Prostate gland (tissue), 2 donors: ENCODE results near the gene PEAR1.

ENCODE experiments used
- POLR2A ChIP-seq: fragments of 450-650 bp; IDR thresholded peaks from one replicate; pipeline ENCODE4 v1.6.1; 2016; ENCODE audit warnings: antibody characterized with exemption, mild to moderate bottlenecking
- POLR2AphosphoS5 ChIP-seq: sonication (generic); formaldehyde crosslinking; IDR thresholded peaks from one replicate; pipeline ENCODE4 v1.6.1; 2017; ENCODE audit warnings: antibody characterized with exemption
- TF ChIP-seq, protein P1 (sequence below), 4 experiments: fragments of 200-600 bp in 2 of 4; fragments of 450-650 bp in 2 of 4; sonication (generic) in 2 of 4; IDR thresholded peaks; 1 replicate in 3 of 4; 2 replicates in 1 of 4; pipeline ENCODE4 v1.5.1; 2016 to 2019; ENCODE audit warnings: antibody characterized with exemption in 4 of 4, mild to moderate bottlenecking in 2 of 4, moderate library complexity in 2 of 4

DNA sequence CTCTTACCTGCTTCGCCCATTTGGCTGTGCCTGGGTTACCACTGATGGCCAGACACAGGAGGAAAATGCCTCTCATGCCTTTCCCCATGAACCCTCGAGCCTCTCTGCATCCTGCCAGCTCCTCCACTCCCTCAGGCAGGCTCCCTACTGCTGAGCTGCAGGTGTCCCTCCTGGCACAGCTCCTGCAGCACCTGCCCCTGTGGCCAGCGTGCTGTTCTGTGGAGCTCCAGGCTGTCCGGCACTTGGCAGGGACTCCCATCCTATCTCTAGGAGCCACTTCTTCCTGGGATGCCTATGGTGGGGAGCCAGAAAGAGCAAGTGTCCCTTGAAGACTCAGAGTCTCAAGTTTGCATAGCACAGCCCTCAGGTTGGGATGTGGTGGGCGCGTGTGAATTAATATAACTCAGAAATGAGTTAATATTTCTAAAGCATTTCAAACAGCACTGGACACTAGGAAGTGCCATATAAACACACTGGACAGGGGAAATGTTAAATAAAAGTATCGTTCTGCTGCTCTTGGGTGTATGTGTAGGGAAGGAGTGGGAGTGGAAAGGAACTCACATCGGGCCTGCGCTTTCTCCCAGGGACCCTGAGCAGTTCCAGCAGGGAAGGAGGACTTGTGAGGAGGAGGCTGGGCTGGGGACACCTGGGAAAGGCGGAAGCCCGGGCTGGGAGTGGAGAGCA is 29.6 kb downstream of the PEAR1 start:
- TF ChIP-seq, protein P1, sequence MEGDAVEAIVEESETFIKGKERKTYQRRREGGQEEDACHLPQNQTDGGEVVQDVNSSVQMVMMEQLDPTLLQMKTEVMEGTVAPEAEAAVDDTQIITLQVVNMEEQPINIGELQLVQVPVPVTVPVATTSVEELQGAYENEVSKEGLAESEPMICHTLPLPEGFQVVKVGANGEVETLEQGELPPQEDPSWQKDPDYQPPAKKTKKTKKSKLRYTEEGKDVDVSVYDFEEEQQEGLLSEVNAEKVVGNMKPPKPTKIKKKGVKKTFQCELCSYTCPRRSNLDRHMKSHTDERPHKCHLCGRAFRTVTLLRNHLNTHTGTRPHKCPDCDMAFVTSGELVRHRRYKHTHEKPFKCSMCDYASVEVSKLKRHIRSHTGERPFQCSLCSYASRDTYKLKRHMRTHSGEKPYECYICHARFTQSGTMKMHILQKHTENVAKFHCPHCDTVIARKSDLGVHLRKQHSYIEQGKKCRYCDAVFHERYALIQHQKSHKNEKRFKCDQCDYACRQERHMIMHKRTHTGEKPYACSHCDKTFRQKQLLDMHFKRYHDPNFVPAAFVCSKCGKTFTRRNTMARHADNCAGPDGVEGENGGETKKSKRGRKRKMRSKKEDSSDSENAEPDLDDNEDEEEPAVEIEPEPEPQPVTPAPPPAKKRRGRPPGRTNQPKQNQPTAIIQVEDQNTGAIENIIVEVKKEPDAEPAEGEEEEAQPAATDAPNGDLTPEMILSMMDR (IDR thresholded peaks at IDR 0.05): no peak
- TF ChIP-seq POLR2AphosphoS5 (no peak), POLR2A (no peak)
